Measurements from ENCODE around the gene STX18. TPM values are rescaled to one million over a fixed set of nuclear protein-coding genes. Genes with fewer than 3 reads are reported as not detected.

The STX18 gene
- total RNA-seq, 4 donors from 2014 or later, result 9.2 to 56.9 (median 42.1) TPM

- WGBS, 2 donors (ENCODE audit: low coverage in 1 of 2), result 89 to 90% methylated on average over 2 of the region's 2 CpGs
- H3K27me3 ChIP-seq, result no peaks in the 10 kb centered on the region
- H3K4me1 ChIP-seq, result peaks cover 0 to 3% (median 0%) of the 10 kb centered on the region in 4 donors
- TF ChIP-seq EP300 (IDR thresholded peaks at IDR 0.05; ENCODE audit: low read depth) (no peak), POLR2A (IDR thresholded peaks at IDR 0.05) (no peak), POLR2AphosphoS5 (IDR thresholded peaks at IDR 0.05) (no peak), CTCF (IDR thresholded peaks at IDR 0.05) (no peak)
- H3K27ac ChIP-seq, result no peak overlapping the region
- intact Hi-C loops (cut with DNase I; ENCODE audit: low total_unique reads), result no loop called here
- no peak overlapping the region for H3K4me3 ChIP-seq
- no peak for DNase-seq
- no peaks in the 10 kb centered on the region for H3K36me3 ChIP-seq
- no peaks in the 10 kb centered on the region for H3K9me3 ChIP-seq
- in situ Hi-C loops (cut with MboI; ENCODE audit: low pct_ligation_motif_present in 1 of 4, low pct_unique_long_range_greater_than_20kb in 1 of 4, low sequenced_read_pairs in 3 of 4), result loop anchor here in 3 of 4 donors (25.0 kb wide), 3 partner anchors 383 to 1333 kb away; partner anchors contain the start of gene MSX1 (in 1 of the 3)
These were observed 62.5 kb downstream of the STX18 start for GRCh38 chr4:4479366-4479765.

DNA sequence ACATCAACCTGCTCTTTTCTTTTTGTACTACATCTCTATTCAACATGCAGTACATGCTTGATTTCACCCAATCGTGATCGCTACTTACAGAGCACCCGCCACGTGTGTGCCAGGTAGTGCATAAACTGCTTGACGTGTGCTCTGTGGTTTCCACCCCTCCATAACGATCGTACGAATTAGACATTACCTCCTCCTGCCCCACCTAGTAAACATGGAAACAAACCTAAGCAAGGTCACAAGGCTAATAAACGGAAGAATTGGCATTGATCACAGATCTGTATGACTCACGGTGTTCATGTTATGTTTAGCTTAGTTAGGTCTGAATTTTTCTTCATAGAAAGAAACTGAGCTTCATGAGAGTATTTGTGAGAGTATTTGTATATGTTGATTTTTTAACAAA, 64.1 kb downstream of the STX18 start:
- in situ Hi-C loops (cut with MboI; ENCODE audit: low pct_ligation_motif_present in 1 of 4, low pct_unique_long_range_greater_than_20kb in 1 of 4, low sequenced_read_pairs in 3 of 4) (loop anchor here in 3 of 4 donors (25.0 kb wide), 3 partner anchors 385 to 1335 kb away; partner anchors contain the start of gene MSX1 (in 1 of the 3)), intact Hi-C loops (cut with DNase I; ENCODE audit: low total_unique reads) (no loop called here)
- TF ChIP-seq POLR2A (IDR thresholded peaks at IDR 0.05) (no peak), POLR2AphosphoS5 (IDR thresholded peaks at IDR 0.05) (no peak), CTCF (IDR thresholded peaks at IDR 0.05) (no peak), EP300 (IDR thresholded peaks at IDR 0.05; ENCODE audit: low read depth) (no peak)
- Histone ChIP-seq H3K27ac (no peak overlapping the region), H3K9me3 (no peaks in the 10 kb centered on the region), H3K27me3 (no peaks in the 10 kb centered on the region), H3K4me1 (peaks cover 0 to 3% (median 0%) of the 10 kb centered on the region in 4 donors), H3K36me3 (no peaks in the 10 kb centered on the region), H3K4me3 (no peak overlapping the region)
- no peak for DNase-seq
- 56 to 69% methylated on average over 10 of the region's 10 CpGs for WGBS, 2 donors (ENCODE audit: low coverage in 1 of 2)

DNA sequence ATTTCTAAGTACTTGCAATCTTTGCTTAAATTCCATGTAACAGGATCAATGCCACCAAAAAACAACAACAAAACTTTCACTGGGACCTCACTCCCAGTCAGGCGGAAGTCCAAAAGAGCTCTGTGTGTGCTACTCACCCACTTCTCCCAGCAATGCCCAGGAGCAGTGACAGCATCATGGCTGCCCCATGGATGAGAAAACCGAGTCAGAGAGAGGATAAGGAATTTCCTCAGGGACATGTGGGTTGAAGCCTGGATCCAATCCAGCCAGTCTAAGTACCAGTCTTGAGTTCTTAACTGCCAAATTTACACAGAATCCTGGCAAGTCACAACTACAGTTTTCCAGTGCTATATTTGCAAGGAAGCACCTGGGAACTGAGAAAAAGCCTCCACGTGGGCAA, 64.5 kb downstream of the STX18 start:
- Histone ChIP-seq H3K27ac (no peak overlapping the region), H3K4me3 (no peak overlapping the region), H3K27me3 (no peaks in the 10 kb centered on the region), H3K4me1 (peaks cover 0 to 3% (median 0%) of the 10 kb centered on the region in 4 donors), H3K36me3 (no peaks in the 10 kb centered on the region), H3K9me3 (no peaks in the 10 kb centered on the region)
- TF ChIP-seq CTCF (IDR thresholded peaks at IDR 0.05) (no peak), POLR2AphosphoS5 (IDR thresholded peaks at IDR 0.05) (no peak), EP300 (IDR thresholded peaks at IDR 0.05; ENCODE audit: low read depth) (no peak), POLR2A (IDR thresholded peaks at IDR 0.05) (no peak)
- no peak for DNase-seq
- in situ Hi-C loops (cut with MboI; ENCODE audit: low pct_ligation_motif_present in 1 of 4, low pct_unique_long_range_greater_than_20kb in 1 of 4, low sequenced_read_pairs in 3 of 4) (loop anchor here in 3 of 4 donors (25.0 kb wide), 3 partner anchors 385 to 1335 kb away; partner anchors contain the start of gene MSX1 (in 1 of the 3)), intact Hi-C loops (cut with DNase I; ENCODE audit: low total_unique reads) (no loop called here)
- 60 to 63% methylated on average over 2 to 3 of the region's 3 CpGs for WGBS, 2 donors (ENCODE audit: low coverage in 1 of 2)

DNA sequence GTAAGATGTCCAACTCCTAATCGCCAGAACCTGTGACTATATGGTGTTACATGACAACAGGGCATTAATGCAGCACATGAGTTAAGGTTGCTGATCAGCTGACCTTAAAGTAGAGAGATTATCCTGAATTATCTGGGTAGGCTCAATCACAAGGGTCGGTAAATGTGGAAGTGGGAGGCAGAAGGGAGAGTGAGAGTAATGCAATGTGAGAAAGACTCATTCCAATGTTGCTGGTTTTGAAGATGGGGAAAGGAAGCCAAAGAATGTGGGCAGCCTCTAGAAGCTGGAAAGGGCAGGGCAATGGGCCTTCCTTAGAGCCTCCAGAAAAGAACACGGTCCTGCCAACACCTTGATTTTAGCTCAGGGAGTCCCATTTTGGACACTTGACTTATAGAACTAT, 67.4 kb downstream of the STX18 start:
- peaks cover 0 to 10% (median 3%) of the 10 kb centered on the region in 4 donors for H3K36me3 ChIP-seq
- intact Hi-C loops (cut with DNase I; ENCODE audit: low total_unique reads), result no loop called here
- WGBS, 2 donors (ENCODE audit: low coverage in 1 of 2), result 98 to 100% methylated on average over 2 to 3 of the region's 3 CpGs
- H3K27ac ChIP-seq, result no peak overlapping the region
- in situ Hi-C loops (cut with MboI; ENCODE audit: low pct_ligation_motif_present in 1 of 4, low pct_unique_long_range_greater_than_20kb in 1 of 4, low sequenced_read_pairs in 3 of 4), result no loop called here
- no peak for TF ChIP-seq POLR2A (IDR thresholded peaks at IDR 0.05)
- TF ChIP-seq EP300 (IDR thresholded peaks at IDR 0.05; ENCODE audit: low read depth), result no peak
- TF ChIP-seq CTCF (IDR thresholded peaks at IDR 0.05), result no peak
- no peak for TF ChIP-seq POLR2AphosphoS5 (IDR thresholded peaks at IDR 0.05)
- no peak for DNase-seq
- peaks cover 0 to 3% (median 0%) of the 10 kb centered on the region in 4 donors for H3K4me1 ChIP-seq
- H3K4me3 ChIP-seq, result no peak overlapping the region
- H3K9me3 ChIP-seq, result no peaks in the 10 kb centered on the region
- no peaks in the 10 kb centered on the region for H3K27me3 ChIP-seq
